GM12878 (cell line): ENCODE results near the gene KIAA2012.

Source experiments
- CREM ChIP-seq: IDR thresholded peaks from 2 replicates; pipeline ENCODE4 v1.6.1; 2014; ENCODE audit warnings: antibody characterized with exemption, low read depth
- DPF2 ChIP-seq: fragments of 450-650 bp; IDR thresholded peaks from 2 replicates; pipeline ENCODE4 v1.6.1; 2017; ENCODE audit warnings: mild to moderate bottlenecking
- FOS ChIP-seq: IDR thresholded peaks from 3 replicates; pipeline ENCODE4 v1.6.1; 2011; ENCODE audit warnings: borderline replicate concordance; ENCODE audit not compliant: insufficient read length; ENCODE audit errors: extremely low read depth
- HDAC6 ChIP-seq: fragments of 200-600 bp; sonication (generic); IDR thresholded peaks from one replicate; pipeline ENCODE4 v1.8.0; 2017; ENCODE audit warnings: antibody characterized with exemption; ENCODE audit not compliant: unreplicated experiment
- POLR2AphosphoS5 ChIP-seq: IDR thresholded peaks from 2 replicates; pipeline ENCODE4 v1.6.1; 2011; ENCODE audit warnings: mild to moderate bottlenecking, low read length, inconsistent platforms
- TCF7 ChIP-seq: IDR thresholded peaks from 2 replicates; pipeline ENCODE4 v1.6.1; 2014; ENCODE audit warnings: antibody characterized with exemption, borderline replicate concordance
- ZNF274 ChIP-seq: IDR thresholded peaks from one replicate; pipeline ENCODE4 v1.8.0; 2011; ENCODE audit not compliant: insufficient read length, insufficient read depth
- ZZZ3 ChIP-seq: IDR thresholded peaks from 2 replicates; pipeline ENCODE4 v1.6.1; 2011; ENCODE audit warnings: low read depth; ENCODE audit not compliant: control insufficient read depth, insufficient read length
- TF ChIP-seq, protein P1 (sequence below), 3 experiments: IDR thresholded peaks in 2 of 3; conservative IDR thresholded peaks in 1 of 3; 2 replicates each; pipeline ENCODE4 v1.5.1; 2011; ENCODE audit warnings: low read depth in 3 of 3, low read length in 3 of 3, mild to moderate bottlenecking in 3 of 3, control low read depth in 2 of 3, moderate library complexity in 2 of 3, inconsistent platforms in 1 of 3, mixed read lengths in 1 of 3; ENCODE audit not compliant: control insufficient read depth in 2 of 3, insufficient read depth in 1 of 3; ENCODE audit errors: extremely low read depth in 1 of 3
- TF ChIP-seq, protein P2 (sequence below): fragments of 450-650 bp; IDR thresholded peaks from 2 replicates; pipeline ENCODE4 v1.6.1; 2017; ENCODE audit warnings: antibody characterized with exemption, mild to moderate bottlenecking, moderate library complexity
- TF ChIP-seq, protein P3 (sequence below): IDR thresholded peaks from 2 replicates; pipeline ENCODE4 v1.6.1; 2012; ENCODE audit warnings: mild to moderate bottlenecking, low read depth, low read length
- TF ChIP-seq, protein P4 (sequence below): IDR thresholded peaks from 2 replicates; pipeline ENCODE4 v1.6.1; 2012; ENCODE audit warnings: low read depth, low read length, improper control_type of control experiment
- TF ChIP-seq, protein P5 (sequence below): IDR thresholded peaks from 2 replicates; pipeline ENCODE4 v1.6.1; 2012; ENCODE audit warnings: improper control_type of control experiment, low read depth, low read length; ENCODE audit not compliant: insufficient replicate concordance

DNA sequence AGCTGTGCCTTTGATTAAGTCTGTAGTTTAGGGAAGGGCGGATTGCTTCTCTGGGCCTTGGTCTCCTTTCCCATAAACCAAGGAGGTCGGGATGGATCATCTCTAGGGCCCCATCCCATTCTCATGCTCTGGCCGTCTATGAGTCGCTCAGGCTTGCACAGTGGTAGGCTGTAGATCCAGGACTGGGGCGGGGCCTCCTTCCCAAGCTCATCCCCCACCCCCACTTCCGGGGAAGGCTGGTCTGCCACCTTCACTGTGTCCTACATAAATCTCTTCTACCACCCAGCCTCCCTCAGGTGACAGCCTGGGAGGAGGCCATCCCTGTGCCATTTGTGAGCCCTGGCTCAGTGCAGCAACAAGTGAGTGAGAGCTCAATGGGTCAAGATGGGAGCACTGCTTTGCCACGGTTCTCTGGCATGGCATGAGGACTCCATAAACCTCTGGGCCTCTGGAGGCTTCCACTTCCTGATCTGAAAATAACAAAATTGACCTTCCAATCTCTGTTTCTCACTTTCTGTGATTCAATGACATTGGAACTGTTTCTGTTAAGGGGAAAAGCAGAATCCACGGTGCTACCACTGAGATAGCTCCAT is 96.9 kb downstream of the KIAA2012 start:
- no peak for TF ChIP-seq FOS
- TF ChIP-seq, protein P1, sequence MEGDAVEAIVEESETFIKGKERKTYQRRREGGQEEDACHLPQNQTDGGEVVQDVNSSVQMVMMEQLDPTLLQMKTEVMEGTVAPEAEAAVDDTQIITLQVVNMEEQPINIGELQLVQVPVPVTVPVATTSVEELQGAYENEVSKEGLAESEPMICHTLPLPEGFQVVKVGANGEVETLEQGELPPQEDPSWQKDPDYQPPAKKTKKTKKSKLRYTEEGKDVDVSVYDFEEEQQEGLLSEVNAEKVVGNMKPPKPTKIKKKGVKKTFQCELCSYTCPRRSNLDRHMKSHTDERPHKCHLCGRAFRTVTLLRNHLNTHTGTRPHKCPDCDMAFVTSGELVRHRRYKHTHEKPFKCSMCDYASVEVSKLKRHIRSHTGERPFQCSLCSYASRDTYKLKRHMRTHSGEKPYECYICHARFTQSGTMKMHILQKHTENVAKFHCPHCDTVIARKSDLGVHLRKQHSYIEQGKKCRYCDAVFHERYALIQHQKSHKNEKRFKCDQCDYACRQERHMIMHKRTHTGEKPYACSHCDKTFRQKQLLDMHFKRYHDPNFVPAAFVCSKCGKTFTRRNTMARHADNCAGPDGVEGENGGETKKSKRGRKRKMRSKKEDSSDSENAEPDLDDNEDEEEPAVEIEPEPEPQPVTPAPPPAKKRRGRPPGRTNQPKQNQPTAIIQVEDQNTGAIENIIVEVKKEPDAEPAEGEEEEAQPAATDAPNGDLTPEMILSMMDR (IDR thresholded peaks at IDR 0.05 in 2 of 3, conservative IDR thresholded peaks at IDR 0.05 in 1 of 3; ENCODE audit: control insufficient read depth in 2 of 3, extremely low read depth in 1 of 3, insufficient read depth in 1 of 3, low read depth in 3 of 3, low read length in 3 of 3): no peak
- no peak for TF ChIP-seq DPF2
- TF ChIP-seq, protein P2, sequence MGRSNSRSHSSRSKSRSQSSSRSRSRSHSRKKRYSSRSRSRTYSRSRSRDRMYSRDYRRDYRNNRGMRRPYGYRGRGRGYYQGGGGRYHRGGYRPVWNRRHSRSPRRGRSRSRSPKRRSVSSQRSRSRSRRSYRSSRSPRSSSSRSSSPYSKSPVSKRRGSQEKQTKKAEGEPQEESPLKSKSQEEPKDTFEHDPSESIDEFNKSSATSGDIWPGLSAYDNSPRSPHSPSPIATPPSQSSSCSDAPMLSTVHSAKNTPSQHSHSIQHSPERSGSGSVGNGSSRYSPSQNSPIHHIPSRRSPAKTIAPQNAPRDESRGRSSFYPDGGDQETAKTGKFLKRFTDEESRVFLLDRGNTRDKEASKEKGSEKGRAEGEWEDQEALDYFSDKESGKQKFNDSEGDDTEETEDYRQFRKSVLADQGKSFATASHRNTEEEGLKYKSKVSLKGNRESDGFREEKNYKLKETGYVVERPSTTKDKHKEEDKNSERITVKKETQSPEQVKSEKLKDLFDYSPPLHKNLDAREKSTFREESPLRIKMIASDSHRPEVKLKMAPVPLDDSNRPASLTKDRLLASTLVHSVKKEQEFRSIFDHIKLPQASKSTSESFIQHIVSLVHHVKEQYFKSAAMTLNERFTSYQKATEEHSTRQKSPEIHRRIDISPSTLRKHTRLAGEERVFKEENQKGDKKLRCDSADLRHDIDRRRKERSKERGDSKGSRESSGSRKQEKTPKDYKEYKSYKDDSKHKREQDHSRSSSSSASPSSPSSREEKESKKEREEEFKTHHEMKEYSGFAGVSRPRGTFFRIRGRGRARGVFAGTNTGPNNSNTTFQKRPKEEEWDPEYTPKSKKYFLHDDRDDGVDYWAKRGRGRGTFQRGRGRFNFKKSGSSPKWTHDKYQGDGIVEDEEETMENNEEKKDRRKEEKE: no peak
- TF ChIP-seq, protein P3, sequence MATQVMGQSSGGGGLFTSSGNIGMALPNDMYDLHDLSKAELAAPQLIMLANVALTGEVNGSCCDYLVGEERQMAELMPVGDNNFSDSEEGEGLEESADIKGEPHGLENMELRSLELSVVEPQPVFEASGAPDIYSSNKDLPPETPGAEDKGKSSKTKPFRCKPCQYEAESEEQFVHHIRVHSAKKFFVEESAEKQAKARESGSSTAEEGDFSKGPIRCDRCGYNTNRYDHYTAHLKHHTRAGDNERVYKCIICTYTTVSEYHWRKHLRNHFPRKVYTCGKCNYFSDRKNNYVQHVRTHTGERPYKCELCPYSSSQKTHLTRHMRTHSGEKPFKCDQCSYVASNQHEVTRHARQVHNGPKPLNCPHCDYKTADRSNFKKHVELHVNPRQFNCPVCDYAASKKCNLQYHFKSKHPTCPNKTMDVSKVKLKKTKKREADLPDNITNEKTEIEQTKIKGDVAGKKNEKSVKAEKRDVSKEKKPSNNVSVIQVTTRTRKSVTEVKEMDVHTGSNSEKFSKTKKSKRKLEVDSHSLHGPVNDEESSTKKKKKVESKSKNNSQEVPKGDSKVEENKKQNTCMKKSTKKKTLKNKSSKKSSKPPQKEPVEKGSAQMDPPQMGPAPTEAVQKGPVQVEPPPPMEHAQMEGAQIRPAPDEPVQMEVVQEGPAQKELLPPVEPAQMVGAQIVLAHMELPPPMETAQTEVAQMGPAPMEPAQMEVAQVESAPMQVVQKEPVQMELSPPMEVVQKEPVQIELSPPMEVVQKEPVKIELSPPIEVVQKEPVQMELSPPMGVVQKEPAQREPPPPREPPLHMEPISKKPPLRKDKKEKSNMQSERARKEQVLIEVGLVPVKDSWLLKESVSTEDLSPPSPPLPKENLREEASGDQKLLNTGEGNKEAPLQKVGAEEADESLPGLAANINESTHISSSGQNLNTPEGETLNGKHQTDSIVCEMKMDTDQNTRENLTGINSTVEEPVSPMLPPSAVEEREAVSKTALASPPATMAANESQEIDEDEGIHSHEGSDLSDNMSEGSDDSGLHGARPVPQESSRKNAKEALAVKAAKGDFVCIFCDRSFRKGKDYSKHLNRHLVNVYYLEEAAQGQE: no peak
- no peak for TF ChIP-seq TCF7
- no peak for TF ChIP-seq CREM
- TF ChIP-seq ZZZ3: no peak
- no peak for TF ChIP-seq ZNF274
- no peak for TF ChIP-seq POLR2AphosphoS5
- TF ChIP-seq, protein P4, sequence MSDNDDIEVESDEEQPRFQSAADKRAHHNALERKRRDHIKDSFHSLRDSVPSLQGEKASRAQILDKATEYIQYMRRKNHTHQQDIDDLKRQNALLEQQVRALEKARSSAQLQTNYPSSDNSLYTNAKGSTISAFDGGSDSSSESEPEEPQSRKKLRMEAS: no peak
- TF ChIP-seq, protein P5, sequence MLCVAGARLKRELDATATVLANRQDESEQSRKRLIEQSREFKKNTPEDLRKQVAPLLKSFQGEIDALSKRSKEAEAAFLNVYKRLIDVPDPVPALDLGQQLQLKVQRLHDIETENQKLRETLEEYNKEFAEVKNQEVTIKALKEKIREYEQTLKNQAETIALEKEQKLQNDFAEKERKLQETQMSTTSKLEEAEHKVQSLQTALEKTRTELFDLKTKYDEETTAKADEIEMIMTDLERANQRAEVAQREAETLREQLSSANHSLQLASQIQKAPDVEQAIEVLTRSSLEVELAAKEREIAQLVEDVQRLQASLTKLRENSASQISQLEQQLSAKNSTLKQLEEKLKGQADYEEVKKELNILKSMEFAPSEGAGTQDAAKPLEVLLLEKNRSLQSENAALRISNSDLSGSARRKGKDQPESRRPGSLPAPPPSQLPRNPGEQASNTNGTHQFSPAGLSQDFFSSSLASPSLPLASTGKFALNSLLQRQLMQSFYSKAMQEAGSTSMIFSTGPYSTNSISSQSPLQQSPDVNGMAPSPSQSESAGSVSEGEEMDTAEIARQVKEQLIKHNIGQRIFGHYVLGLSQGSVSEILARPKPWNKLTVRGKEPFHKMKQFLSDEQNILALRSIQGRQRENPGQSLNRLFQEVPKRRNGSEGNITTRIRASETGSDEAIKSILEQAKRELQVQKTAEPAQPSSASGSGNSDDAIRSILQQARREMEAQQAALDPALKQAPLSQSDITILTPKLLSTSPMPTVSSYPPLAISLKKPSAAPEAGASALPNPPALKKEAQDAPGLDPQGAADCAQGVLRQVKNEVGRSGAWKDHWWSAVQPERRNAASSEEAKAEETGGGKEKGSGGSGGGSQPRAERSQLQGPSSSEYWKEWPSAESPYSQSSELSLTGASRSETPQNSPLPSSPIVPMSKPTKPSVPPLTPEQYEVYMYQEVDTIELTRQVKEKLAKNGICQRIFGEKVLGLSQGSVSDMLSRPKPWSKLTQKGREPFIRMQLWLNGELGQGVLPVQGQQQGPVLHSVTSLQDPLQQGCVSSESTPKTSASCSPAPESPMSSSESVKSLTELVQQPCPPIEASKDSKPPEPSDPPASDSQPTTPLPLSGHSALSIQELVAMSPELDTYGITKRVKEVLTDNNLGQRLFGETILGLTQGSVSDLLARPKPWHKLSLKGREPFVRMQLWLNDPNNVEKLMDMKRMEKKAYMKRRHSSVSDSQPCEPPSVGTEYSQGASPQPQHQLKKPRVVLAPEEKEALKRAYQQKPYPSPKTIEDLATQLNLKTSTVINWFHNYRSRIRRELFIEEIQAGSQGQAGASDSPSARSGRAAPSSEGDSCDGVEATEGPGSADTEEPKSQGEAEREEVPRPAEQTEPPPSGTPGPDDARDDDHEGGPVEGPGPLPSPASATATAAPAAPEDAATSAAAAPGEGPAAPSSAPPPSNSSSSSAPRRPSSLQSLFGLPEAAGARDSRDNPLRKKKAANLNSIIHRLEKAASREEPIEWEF: no peak
- no peak for TF ChIP-seq HDAC6
